H1 (cell line): ENCODE measurements around the gene ZNF70.

ENCODE experiments used
- EP300 ChIP-seq, 2 experiments: IDR thresholded peaks; 1 replicate in 1 of 2; 2 replicates in 1 of 2; pipeline ENCODE4 v1.6.1; 2011 to 2012; ENCODE audit warnings: low read depth in 2 of 2, low read length in 2 of 2, mild to moderate bottlenecking in 2 of 2, borderline replicate concordance in 1 of 2, inconsistent platforms in 1 of 2, moderate library complexity in 1 of 2
- KDM1A ChIP-seq: fragments of 200-600, 300-600 bp; sonication (generic); IDR thresholded peaks from 2 replicates; pipeline ENCODE4 v1.7.1; 2016; ENCODE audit warnings: mild to moderate bottlenecking, low read length, borderline replicate concordance
- MAFK ChIP-seq: IDR thresholded peaks from 2 replicates; pipeline ENCODE4 v1.6.1; 2012; ENCODE audit warnings: low read depth, mild to moderate bottlenecking, improper control_type of control experiment, low read length
- MAX ChIP-seq: IDR thresholded peaks from 2 replicates; pipeline ENCODE4 v1.6.1; 2012; ENCODE audit warnings: inconsistent platforms
- POLR2A ChIP-seq, 2 experiments: IDR thresholded peaks; 1 replicate in 1 of 2; 2 replicates in 1 of 2; pipeline ENCODE4 v1.6.1; 2011; ENCODE audit warnings: low read depth in 2 of 2, low read length in 2 of 2, mild to moderate bottlenecking in 2 of 2; ENCODE audit errors: control extremely low read depth in 1 of 2
- YY1 ChIP-seq: IDR thresholded peaks from 2 replicates; pipeline ENCODE4 v1.6.1; 2011; ENCODE audit warnings: low read depth, mild to moderate bottlenecking, low read length
- ZNF274 ChIP-seq: IDR thresholded peaks from 2 replicates; pipeline ENCODE4 v1.7.0; 2012; ENCODE audit warnings: low read length, borderline replicate concordance; ENCODE audit errors: extremely low read depth
- TF ChIP-seq, protein P1 (sequence below), 3 experiments: IDR thresholded peaks; 1 replicate in 2 of 3; 2 replicates in 1 of 3; pipeline versions ENCODE4 v1.5.1 to v1.6.1; 2011; ENCODE audit warnings: low read length in 3 of 3, mild to moderate bottlenecking in 3 of 3, inconsistent platforms in 2 of 3, low read depth in 1 of 3, moderate library complexity in 1 of 3; ENCODE audit not compliant: insufficient read depth in 1 of 3; ENCODE audit errors: control extremely low read depth in 1 of 3

DNA sequence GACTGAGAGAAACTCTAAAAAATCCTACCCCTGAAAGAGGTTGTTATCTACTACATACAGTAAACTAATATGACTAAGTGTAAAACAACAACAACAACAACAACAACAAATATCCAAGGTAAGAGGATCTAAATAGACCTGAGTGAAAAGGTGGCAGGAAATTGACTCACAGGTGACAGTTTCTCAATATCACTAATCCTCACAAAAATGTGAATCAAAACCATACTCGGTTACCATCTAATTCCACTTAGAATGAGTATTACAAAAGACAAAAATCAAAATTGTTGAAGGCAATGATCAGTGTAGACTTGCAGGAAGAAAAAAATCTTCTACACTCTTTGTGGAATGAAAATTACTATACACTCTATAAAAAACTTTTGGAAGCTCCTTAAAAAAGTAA, 42.6 kb downstream of the ZNF70 start:
- TF ChIP-seq, protein P1, sequence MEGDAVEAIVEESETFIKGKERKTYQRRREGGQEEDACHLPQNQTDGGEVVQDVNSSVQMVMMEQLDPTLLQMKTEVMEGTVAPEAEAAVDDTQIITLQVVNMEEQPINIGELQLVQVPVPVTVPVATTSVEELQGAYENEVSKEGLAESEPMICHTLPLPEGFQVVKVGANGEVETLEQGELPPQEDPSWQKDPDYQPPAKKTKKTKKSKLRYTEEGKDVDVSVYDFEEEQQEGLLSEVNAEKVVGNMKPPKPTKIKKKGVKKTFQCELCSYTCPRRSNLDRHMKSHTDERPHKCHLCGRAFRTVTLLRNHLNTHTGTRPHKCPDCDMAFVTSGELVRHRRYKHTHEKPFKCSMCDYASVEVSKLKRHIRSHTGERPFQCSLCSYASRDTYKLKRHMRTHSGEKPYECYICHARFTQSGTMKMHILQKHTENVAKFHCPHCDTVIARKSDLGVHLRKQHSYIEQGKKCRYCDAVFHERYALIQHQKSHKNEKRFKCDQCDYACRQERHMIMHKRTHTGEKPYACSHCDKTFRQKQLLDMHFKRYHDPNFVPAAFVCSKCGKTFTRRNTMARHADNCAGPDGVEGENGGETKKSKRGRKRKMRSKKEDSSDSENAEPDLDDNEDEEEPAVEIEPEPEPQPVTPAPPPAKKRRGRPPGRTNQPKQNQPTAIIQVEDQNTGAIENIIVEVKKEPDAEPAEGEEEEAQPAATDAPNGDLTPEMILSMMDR (IDR thresholded peaks at IDR 0.05; ENCODE audit: control extremely low read depth in 1 of 3, insufficient read depth in 1 of 3, low read depth in 1 of 3, low read length in 3 of 3) = no peak
- TF ChIP-seq MAFK (no peak), YY1 (no peak), MAX (no peak), POLR2A (IDR thresholded peaks at IDR 0.05; ENCODE audit: control extremely low read depth in 1 of 2, low read depth in 2 of 2, low read length in 2 of 2) (no peak), EP300 (IDR thresholded peaks at IDR 0.05; ENCODE audit: borderline replicate concordance in 1 of 2, low read depth in 2 of 2, low read length in 2 of 2) (no peak), ZNF274 (no peak), KDM1A (no peak)
